GM20431 (cell line): ENCODE data around the gene F3.
"Not testable (repeated sequence)": the region's sequence is repeated elsewhere in the genome, so short reads cannot be mapped to it uniquely, and the experiment has no call there.

Source experiments
- in situ Hi-C: fragments of 300-500 bp; cut with MseI, MboI; formaldehyde crosslinking; loops from one replicate; pipeline ENCODE4 v1.15.0; 2020; ENCODE audit warnings: low sequenced_read_pairs; ENCODE audit not compliant: unreplicated experiment

The F3 gene

GRCh38 chr1:94541246-94542087, at the start of gene F3:
Gene F3 (minus strand): TSS chr1:94541759. CDS start chr1:94541636, 123 bp downstream.
- in situ Hi-C loops, result no loop called here

DNA sequence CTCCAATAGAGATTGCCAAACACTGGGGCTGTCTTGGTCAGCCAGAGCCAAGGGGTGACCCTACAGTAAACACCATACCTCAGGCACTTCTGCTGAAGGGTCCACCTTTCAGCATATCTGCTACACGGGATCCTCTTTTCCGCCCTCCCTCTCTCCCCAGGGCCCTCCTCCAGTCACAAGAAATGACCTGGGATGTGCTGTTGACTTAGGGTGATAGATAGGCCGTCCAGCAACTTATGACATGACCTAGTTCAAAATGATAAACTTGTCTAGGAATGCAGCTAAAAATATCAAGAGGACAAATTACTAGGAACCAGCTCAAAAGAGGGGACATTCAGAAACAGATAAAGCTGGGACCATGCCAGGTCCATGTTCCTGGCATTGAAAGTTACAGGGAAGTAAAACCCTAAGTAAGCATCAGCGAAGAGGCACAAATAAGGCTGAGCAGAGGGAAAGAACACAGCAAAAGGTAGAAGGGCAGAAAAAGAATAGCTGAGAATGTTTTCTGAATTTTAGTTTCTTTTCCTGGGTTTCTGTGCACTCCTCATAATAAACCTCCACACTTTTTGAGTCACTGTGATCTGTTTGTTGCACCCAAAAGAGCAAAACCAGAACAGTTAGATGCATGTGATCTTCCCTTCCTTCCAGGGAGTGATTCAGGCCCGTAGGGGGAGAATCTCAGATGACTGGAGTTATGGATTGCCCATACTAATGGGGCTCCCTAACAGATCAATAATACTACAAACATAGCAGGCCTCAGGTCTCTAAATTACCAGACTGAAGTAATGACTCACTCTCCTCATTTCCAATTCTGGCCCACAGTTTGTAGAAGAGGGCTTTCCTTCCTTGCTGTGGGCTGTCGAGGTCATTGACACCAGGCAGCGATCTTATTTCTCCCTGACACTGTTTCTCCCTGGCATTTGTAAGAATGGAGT, 48.9 kb upstream of the F3 start:
- in situ Hi-C loops, result no loop called here

DNA sequence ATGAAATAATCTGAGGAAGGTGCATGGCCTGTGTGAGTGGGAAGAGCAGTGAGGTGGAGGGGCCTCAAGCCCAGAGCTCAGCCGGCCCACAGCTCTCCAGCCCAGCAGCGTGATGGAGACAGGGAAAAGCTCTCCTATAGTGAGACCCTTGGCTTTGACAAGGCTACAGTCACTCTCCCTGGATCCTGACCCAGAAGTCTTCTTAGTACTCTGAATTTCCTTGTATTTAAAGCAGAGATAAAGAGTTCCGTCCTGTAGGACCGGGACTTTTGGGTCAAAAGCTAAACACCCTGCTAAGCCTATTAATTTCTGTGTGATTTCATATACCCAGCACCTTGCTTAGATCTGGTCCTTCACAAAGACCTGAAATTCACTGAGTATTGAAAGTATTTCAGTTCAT, 48.2 kb upstream of the F3 start:
- in situ Hi-C loops, result no loop called here

GRCh38 chr1:94582565-94582964, 41.0 kb upstream of the F3 start:
- in situ Hi-C loops, result no loop called here

- in situ Hi-C loops, result no loop called here
Measured at GRCh38 chr1:94580367-94581115, 39.0 kb upstream of the F3 start.

DNA sequence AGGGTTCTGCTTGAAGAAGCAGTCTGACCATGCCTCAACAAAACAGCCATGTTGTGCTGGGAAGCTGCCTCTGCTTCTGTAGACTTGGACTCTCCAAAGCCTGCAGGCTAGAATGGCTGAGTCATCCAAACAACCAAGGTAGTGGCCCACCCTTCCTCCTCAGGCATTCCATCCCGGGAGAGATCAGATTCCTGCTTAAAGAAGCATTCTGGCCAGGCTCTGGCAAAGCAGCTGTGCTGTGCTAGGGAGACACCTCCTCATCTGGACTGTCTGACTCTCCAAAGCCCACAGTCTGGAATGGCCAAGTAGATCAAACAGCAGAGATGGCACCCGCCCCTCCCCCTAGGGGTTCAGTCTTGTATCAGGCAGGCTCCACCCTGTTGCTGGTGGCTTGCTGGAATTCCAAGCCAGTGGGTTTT, 38.3 kb upstream of the F3 start:
- in situ Hi-C loops, result no loop called here

- in situ Hi-C loops, result no loop called here
Measured at GRCh38 chr1:94578856-94579255, 37.3 kb upstream of the F3 start.

DNA sequence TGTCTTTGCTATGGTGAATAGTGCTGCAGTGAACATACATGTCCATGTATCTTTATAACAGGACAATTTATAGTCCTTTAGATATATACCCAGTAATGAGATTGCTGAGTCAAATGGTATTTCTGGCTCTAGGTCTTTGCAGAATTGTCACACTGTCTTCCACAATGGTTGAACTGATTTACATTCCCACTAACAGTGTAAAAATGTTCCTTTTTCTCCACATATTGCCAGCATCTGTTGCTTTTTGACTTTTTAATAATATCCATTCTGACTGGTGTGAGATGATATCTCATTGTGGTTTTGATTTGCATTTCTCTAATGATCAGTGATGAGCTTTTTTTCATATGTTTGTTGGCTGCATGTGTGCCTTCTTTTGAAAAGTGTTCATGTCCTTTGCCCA, 32.4 kb upstream of the F3 start:
- in situ Hi-C loops, result not testable (repeated sequence)

DNA sequence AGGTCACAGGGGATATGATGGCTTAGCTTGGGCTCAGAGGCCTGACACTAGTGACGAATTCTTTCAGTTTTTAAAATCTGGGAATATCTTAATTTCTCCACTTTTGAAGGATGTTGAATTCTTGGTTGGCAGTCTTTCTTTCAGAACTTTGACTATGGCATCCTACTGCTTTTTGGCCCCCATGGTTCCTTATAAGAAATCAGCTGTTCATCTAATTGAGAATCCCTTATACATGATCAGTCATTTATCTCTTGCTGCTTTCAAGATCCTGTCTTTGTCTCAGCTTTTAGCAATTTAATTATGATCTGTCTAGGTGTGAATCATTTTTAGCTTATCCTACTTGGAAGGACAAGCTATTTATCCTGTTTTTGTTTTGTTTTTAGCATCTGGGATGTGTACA, 31.2 kb upstream of the F3 start:
- in situ Hi-C loops, result no loop called here

GRCh38 chr1:94570965-94571364, 29.4 kb upstream of the F3 start:
- in situ Hi-C loops, result not testable (repeated sequence)

- in situ Hi-C loops, result not testable (repeated sequence)
Measured at GRCh38 chr1:94568806-94569205, 27.2 kb upstream of the F3 start.

DNA sequence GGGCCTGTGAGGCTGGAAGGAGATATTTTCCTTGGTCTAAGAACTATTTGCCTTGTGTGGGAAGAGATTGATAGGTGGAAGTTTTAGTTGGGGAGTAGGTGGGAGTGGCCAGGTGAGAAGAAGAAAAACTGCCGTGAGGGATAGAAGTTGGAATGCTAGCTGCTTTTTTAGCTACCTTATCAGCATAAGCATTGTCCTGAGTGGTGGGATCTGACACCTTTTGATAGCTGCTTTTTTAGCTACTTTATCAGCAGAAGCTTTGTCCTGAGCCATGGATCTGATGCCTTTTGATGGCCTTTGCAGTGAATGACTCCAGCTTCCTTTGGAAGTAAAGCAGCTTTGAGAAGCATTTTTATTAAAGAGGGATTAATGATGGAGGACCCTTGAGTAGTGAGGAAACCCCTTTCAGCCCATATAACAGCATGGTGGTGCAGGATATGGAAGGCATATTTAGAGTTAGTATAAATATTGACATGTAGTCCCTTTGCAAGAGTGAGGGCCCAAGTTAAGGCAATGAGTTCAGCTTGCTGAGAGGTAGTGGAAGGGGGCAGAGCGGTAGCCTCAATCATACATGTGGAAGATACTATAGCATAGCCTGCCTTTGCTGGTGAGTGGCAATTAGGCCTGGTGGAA, 26.5 kb upstream of the F3 start:
- in situ Hi-C loops, result not testable (repeated sequence)

DNA sequence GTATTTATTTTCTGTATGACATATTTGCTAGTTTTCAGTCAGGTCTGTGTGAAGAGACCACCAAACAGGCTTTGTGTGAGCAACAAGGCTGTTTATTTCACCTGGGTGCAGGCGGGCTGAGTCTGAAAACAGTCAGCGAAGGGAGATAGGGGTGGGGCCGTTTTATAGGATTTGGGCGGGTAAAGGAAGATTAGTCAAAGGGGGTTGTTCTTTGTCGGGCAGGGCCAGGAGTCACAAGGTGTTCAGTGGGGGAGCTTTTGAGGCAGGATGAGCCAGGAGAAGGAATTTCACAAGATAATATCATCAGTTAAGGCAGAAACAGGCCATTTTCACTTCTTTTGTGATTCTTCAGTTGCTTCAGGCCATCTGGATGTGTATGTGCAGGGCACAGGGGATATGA, 24.9 kb upstream of the F3 start:
- in situ Hi-C loops, result not testable (repeated sequence)

- in situ Hi-C loops, result no loop called here
Measured at GRCh38 chr1:94565901-94566300, 24.3 kb upstream of the F3 start.

DNA sequence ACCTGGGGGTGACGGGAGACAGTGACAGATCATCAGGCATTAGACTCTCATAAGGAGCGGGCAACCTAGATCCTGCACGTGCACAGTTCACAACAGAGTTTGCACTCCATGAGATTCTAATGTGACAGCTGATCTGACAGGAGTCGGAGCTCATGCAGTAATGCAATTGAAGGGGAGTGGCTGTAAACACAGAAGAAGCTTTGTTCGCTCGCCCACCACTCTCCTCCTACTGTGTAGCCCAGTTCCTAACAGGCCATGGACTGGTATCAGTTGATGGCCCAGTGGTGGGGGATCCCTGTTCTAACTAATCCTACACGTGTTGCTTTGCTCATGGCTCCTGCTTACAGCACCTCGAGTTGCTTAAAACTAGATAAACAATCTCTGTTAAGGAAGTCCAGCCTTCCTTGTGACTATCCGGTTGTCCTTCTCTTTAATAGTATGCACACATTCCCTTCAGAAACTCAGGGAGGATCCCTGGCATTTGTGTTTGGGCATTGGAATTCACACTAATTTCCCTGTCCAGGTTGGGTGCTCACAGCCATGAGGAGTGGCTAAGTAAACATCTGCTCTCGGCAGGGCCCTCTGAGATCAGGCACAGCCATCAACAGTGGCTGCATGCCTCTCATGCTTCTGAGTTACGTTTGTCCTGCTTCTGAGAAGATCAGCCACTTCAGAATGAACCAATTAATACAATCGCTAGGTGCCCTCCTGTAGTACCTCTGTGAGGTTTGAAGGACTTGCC, 21.1 kb upstream of the F3 start:
- in situ Hi-C loops, result no loop called here

DNA sequence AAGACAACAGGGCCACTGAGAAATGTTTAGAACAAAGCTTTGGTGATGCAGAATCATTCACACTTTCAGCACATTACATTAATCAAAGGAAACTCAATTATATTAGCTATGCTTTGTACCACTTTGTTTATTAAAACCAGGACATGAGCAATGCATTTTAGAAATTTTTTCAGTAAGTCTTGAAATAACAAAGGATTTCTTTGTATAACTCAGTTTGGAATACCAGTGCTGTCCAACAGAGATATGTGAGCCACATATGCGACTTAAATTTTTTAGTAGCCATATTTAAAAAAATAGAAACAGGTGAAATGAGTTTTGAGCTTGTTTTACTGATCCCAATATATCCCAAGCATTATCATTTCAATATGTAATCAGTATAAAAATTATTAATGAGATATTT, 18.8 kb upstream of the F3 start:
- in situ Hi-C loops, result no loop called here

DNA sequence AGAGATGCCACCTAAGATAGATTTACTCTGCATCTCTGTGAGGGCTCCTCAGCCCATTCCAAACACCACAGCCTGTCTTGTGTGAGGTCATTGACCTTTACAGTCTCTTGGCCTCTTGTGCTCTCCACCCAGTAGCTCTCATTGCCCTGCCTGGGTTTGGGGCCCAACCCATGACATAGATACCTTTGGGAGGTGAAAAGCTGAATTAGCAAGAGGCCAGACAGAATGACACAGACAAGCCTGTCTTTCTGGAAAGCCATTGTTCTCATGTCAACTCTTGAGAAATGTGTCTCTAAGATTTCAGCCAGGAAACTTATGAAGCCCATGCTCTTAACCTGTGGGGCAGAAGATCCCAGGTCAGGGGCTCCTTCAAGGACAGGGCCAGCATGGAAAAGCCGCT, 18.4 kb upstream of the F3 start:
- in situ Hi-C loops, result no loop called here

GRCh38 chr1:94555091-94555490, 13.5 kb upstream of the F3 start:
- in situ Hi-C loops, result no loop called here

DNA sequence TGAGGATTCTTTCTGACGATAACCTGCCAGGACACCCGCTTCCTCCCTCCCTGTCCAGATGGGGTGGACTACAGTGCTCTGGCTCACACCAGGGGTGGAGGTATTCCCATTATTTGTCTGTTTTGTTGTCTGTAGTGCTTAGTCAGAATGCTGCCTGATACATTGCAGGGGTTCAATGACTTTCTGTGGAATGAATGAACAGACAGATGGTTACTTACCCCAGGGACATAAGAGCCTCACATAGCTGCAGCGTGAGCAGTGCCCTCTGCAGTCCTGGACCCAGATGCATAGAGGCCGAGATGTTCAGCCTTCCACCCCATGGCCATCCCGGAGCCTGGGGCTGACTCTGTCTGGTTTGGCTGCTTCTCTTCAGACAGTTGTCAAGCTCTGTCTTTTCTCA, 13.0 kb upstream of the F3 start:
- in situ Hi-C loops, result no loop called here
